ENCODE data around the gene ENTPD2. TPM values are rescaled to one million over a fixed set of nuclear protein-coding genes. Genes with fewer than 3 reads are reported as not detected.

ENTPD2 gene
- total RNA-seq, 2 donors from 2014 or later = 0.41 to 0.67 TPM

GRCh38 chr9:137030538-137031527 lies 23.0 kb downstream of the ENTPD2 start:
- Histone ChIP-seq H3K27ac (no peak overlapping the region), H3K27me3 (no peaks in the 10 kb centered on the region), H3K36me3 (no peaks in the 10 kb centered on the region), H3K9me3 (no peaks in the 10 kb centered on the region), H3K4me3 (no peak overlapping the region), H3K4me1 (peaks cover 0 to 41% of the 10 kb centered on the region in 2 donors)
- no peak for DNase-seq (ENCODE audit: low spot score)
- TF ChIP-seq CTCF (IDR thresholded peaks at IDR 0.05) = no peak

DNA sequence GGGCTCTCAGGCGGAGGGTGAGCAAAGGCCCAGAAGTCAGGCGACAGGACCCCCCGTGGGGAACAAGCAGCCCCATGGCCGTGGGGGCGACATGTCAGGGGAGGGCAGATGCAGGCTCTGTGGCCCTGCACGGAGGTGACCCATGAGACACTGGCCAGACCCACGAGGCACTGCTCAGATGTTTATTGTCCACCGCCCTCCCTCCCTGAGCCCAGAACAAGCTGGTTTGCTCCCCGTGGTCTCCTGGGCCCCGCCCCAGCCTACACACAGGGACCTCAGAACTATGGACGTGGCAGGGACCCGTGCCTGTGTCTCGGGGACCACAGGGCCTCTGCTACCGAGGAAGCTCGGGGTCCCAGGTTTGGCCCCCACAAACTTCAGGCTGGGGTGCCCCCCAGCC lies 23.9 kb downstream of the ENTPD2 start:
- no peak overlapping the region for H3K4me3 ChIP-seq
- no peak for TF ChIP-seq CTCF (IDR thresholded peaks at IDR 0.05)
- no peaks in the 10 kb centered on the region for H3K27me3 ChIP-seq
- no peak overlapping the region for H3K27ac ChIP-seq
- no peaks in the 10 kb centered on the region for H3K9me3 ChIP-seq
- no peaks in the 10 kb centered on the region for H3K36me3 ChIP-seq
- DNase-seq (ENCODE audit: low spot score) = no peak
- peaks cover 0 to 34% of the 10 kb centered on the region in 2 donors for H3K4me1 ChIP-seq

DNA sequence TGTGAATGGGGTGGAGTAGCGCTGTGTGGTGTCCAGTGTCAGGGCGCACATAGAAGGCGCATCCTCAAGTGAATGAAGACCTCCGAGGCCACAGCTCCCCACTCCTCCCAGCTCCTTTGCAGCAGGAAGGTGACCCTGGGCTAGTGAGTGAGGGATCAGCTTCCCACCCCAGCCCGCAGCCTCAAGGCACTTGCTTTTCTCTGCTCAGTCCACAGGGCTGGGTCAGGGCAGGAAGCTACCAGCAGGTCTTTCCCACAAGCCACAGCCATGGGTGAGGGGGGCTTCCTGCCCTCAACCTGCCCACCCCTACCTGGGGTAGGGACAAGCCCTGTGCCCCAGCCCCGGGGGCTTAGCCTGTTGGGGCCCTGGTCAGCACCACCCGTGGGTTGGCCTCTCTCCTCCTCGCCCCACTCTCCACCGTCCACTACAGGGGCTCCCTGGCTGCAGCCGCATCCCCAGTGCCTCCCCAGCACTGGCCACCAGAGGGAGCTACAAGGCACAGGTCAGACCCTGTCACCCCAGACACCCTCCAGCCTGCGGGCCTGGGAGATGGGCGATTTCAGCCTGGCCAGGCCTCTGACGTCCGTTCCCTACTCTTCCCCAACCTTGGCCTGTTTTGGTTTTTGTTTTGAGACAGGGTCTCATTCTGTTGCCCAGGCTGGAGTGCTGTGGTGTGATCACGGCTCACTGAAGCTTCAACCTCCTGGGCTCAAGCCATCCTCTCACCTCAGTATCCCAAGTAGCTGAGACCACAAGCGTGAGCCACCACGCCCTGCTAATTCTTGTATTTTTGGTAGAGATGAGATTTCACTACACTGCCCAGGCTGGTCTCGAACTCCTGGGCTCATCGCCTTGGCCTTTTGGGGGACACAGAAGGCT lies 24.6 kb downstream of the ENTPD2 start:
- DNase-seq (ENCODE audit: low spot score) = peak; percentile 74
- Histone ChIP-seq H3K27ac (peak overlapping the region in 1 of 2 donors; percentile 67), H3K9me3 (no peaks in the 10 kb centered on the region), H3K4me3 (peak overlapping the region in 1 of 2 donors; percentile 69), H3K27me3 (no peaks in the 10 kb centered on the region), H3K4me1 (peaks cover 0 to 27% of the 10 kb centered on the region in 2 donors), H3K36me3 (no peaks in the 10 kb centered on the region)
- TF ChIP-seq CTCF (IDR thresholded peaks at IDR 0.05) = peak; percentile 92 to 95

GRCh38 chr9:137028263-137029057 lies 25.4 kb downstream of the ENTPD2 start:
- Histone ChIP-seq H3K9me3 (no peaks in the 10 kb centered on the region), H3K4me3 (peak overlapping the region; percentile 58 to 69), H3K36me3 (no peaks in the 10 kb centered on the region), H3K27ac (peak overlapping the region; percentile 67 to 69), H3K4me1 (peaks cover 0 to 27% of the 10 kb centered on the region in 2 donors), H3K27me3 (no peaks in the 10 kb centered on the region)
- TF ChIP-seq CTCF (IDR thresholded peaks at IDR 0.05) = no peak
- no peak for DNase-seq (ENCODE audit: low spot score)

Measured in right atrium auricular region (tissue), 2 donors.